ENCODE data around the gene WDR89.

The WDR89 gene

DNA sequence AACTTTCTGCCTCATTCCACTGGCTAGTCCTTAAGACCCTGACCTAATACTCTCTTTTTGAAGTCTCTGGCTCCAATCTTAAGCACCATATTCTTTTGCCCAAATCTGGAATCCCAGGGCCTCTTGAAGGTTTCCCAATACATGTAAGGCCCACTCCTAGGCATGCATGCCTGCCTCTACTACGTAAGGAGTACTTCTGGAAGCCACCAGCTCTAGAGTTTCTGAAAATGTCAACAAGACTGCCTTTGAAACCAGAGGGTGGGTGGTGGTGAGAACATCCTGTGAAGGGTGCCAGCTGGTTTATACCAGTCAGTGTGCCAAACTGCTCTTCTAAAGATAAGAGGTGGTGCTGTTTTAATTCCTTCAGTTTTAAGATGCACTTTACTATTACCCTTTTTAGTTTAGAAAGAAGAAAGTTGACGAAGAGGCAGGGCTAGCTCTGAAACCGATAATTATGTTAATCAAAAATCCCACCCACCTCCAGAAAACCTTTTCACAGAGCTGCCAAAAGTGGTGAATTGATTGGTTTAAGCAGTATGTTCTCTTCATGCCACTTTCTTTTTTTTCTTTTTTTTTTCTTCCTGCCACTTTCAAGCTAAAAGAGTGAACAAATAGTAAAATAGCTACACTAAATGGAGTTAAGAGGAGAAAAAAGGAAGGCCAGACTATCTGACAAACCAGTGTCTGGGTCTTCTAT, 8.7 kb upstream of the WDR89 start:
- TF ChIP-seq, protein P1, sequence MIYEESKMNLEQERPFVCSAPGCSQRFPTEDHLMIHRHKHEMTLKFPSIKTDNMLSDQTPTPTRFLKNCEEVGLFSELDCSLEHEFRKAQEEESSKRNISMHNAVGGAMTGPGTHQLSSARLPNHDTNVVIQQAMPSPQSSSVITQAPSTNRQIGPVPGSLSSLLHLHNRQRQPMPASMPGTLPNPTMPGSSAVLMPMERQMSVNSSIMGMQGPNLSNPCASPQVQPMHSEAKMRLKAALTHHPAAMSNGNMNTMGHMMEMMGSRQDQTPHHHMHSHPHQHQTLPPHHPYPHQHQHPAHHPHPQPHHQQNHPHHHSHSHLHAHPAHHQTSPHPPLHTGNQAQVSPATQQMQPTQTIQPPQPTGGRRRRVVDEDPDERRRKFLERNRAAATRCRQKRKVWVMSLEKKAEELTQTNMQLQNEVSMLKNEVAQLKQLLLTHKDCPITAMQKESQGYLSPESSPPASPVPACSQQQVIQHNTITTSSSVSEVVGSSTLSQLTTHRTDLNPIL (CRISPR knock-in tag; IDR thresholded peaks at IDR 0.05; ENCODE audit: low read depth), result no peak
- TF ChIP-seq BACH2 (CRISPR knock-in tag; IDR thresholded peaks at IDR 0.05; ENCODE audit: borderline replicate concordance), result no peak
- TF ChIP-seq TCF4 (CRISPR knock-in tag; IDR thresholded peaks at IDR 0.05; ENCODE audit: borderline replicate concordance), result no peak
- no peak for TF ChIP-seq TOX (CRISPR knock-in tag; IDR thresholded peaks at IDR 0.05; ENCODE audit: borderline replicate concordance)
- no peak for TF ChIP-seq GLIS3 (CRISPR knock-in tag; IDR thresholded peaks at IDR 0.05)
- ATAC-seq, result no peak

- no peak; the same call in 2 of the 3 replicates for ATAC-seq
- no peak for TF ChIP-seq ZNF565 (CRISPR knock-in tag; conservative IDR thresholded peaks at IDR 0.05; ENCODE audit: low read depth)
- no peak for TF ChIP-seq TCF4 (CRISPR knock-in tag; IDR thresholded peaks at IDR 0.05; ENCODE audit: borderline replicate concordance)
- TF ChIP-seq CSRNP3 (CRISPR knock-in tag; IDR thresholded peaks at IDR 0.05), result no peak
These were observed 6.2 kb upstream of the WDR89 start for GRCh38 chr14:63647696-63648410.

DNA sequence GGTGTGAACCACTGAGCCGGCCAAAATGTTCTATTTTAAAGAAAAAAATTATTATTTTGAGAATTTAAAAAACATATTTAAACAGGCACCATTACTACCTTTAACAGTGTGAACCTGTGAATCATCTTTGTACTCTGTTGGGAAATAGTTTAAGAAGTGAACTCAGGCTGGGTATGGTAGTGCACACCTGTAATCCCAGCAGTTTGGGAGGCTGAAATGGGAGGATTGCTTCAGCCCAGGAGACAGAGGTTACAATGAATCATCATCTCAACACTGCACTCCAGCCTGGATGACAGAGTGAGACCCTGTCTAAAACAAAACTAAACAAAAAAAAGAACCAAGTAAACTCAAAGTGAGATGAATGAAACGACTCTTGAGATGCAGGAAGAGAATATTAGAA, 3.1 kb upstream of the WDR89 start:
- no peak for TF ChIP-seq TOX (CRISPR knock-in tag; IDR thresholded peaks at IDR 0.05; ENCODE audit: borderline replicate concordance)
- no peak for TF ChIP-seq ZFP3 (CRISPR knock-in tag; IDR thresholded peaks at IDR 0.05)
- TF ChIP-seq ISL1 (CRISPR knock-in tag; IDR thresholded peaks at IDR 0.05), result no peak
- TF ChIP-seq SNAI2 (CRISPR knock-in tag; IDR thresholded peaks at IDR 0.05), result no peak
- TF ChIP-seq, protein P1 (CRISPR knock-in tag; IDR thresholded peaks at IDR 0.05; ENCODE audit: low read depth), result no peak
- TF ChIP-seq, protein P2, sequence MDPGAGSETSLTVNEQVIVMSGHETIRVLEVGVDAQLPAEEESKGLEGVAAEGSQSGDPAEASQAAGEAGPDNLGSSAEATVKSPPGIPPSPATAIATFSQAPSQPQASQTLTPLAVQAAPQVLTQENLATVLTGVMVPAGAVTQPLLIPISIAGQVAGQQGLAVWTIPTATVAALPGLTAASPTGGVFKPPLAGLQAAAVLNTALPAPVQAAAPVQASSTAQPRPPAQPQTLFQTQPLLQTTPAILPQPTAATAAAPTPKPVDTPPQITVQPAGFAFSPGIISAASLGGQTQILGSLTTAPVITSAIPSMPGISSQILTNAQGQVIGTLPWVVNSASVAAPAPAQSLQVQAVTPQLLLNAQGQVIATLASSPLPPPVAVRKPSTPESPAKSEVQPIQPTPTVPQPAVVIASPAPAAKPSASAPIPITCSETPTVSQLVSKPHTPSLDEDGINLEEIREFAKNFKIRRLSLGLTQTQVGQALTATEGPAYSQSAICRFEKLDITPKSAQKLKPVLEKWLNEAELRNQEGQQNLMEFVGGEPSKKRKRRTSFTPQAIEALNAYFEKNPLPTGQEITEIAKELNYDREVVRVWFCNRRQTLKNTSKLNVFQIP (CRISPR knock-in tag; IDR thresholded peaks at IDR 0.05; ENCODE audit: borderline replicate concordance, low read depth), result no peak
- TF ChIP-seq ZNF8 (CRISPR knock-in tag; IDR thresholded peaks at IDR 0.05), result no peak
- TF ChIP-seq PATZ1 (CRISPR knock-in tag; IDR thresholded peaks at IDR 0.05; ENCODE audit: borderline replicate concordance), result no peak
- TF ChIP-seq TCF4 (CRISPR knock-in tag; IDR thresholded peaks at IDR 0.05; ENCODE audit: borderline replicate concordance), result no peak
- TF ChIP-seq, protein P3, sequence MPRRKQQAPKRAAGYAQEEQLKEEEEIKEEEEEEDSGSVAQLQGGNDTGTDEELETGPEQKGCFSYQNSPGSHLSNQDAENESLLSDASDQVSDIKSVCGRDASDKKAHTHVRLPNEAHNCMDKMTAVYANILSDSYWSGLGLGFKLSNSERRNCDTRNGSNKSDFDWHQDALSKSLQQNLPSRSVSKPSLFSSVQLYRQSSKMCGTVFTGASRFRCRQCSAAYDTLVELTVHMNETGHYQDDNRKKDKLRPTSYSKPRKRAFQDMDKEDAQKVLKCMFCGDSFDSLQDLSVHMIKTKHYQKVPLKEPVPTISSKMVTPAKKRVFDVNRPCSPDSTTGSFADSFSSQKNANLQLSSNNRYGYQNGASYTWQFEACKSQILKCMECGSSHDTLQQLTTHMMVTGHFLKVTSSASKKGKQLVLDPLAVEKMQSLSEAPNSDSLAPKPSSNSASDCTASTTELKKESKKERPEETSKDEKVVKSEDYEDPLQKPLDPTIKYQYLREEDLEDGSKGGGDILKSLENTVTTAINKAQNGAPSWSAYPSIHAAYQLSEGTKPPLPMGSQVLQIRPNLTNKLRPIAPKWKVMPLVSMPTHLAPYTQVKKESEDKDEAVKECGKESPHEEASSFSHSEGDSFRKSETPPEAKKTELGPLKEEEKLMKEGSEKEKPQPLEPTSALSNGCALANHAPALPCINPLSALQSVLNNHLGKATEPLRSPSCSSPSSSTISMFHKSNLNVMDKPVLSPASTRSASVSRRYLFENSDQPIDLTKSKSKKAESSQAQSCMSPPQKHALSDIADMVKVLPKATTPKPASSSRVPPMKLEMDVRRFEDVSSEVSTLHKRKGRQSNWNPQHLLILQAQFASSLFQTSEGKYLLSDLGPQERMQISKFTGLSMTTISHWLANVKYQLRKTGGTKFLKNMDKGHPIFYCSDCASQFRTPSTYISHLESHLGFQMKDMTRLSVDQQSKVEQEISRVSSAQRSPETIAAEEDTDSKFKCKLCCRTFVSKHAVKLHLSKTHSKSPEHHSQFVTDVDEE (CRISPR knock-in tag; IDR thresholded peaks at IDR 0.05), result no peak
- no peak for TF ChIP-seq RARB (CRISPR knock-in tag; IDR thresholded peaks at IDR 0.05)
- no peak for TF ChIP-seq ARNTL (CRISPR knock-in tag; IDR thresholded peaks at IDR 0.05; ENCODE audit: borderline replicate concordance, low read depth)
- no peak for TF ChIP-seq ESRRG (CRISPR knock-in tag; IDR thresholded peaks at IDR 0.05)
- TF ChIP-seq BACH2 (CRISPR knock-in tag; IDR thresholded peaks at IDR 0.05; ENCODE audit: borderline replicate concordance), result no peak
- no peak for TF ChIP-seq OSR1 (CRISPR knock-in tag; IDR thresholded peaks at IDR 0.05)
- TF ChIP-seq CSDC2 (CRISPR knock-in tag; IDR thresholded peaks at IDR 0.05), result no peak
- no peak for ATAC-seq
